Gastrocnemius medialis (tissue), 4 donors: ENCODE results near the gene ZBTB20.

Experiments
- POLR2A ChIP-seq, 2 donors: fragments of 450-650 bp; IDR thresholded peaks; one replicate each; pipeline ENCODE4 v1.6.1; 2017; ENCODE audit warnings: antibody characterized with exemption in 2 of 2, mild to moderate bottlenecking in 2 of 2, moderate library complexity in 2 of 2
- TF ChIP-seq, protein P1 (sequence below), 5 experiments: fragments of 450-650 bp in 3 of 5; fragments of 200-600 bp in 2 of 5; sonication (generic) in 2 of 5; IDR thresholded peaks in 4 of 5; conservative IDR thresholded peaks in 1 of 5; 1 replicate in 4 of 5; 2 replicates in 1 of 5; pipeline ENCODE4 v1.5.1; 2016 to 2019; ENCODE audit warnings: antibody characterized with exemption in 5 of 5, mild to moderate bottlenecking in 3 of 5, moderate library complexity in 3 of 5

DNA sequence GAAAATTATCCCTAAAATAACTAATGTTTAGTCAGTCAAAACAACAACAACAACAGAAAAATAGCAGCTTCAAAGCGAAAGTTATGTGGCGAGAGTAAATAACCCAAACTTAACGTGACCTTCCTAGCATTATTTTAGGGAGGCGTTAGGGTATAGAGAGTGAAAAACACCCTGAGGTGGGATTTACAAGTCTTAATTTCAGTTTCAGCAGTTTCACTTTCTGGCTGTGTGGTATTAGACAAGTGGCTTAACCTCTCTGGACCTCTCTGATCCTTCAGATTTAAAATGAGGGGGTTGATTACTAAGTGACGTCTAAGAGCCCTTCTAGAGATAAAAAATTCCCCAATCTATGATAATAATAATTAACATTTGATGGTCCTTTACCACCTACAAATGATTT lies 291.2 kb downstream of the ZBTB20 start:
- TF ChIP-seq POLR2A (IDR thresholded peaks at IDR 0.05), result no peak
- TF ChIP-seq, protein P1, sequence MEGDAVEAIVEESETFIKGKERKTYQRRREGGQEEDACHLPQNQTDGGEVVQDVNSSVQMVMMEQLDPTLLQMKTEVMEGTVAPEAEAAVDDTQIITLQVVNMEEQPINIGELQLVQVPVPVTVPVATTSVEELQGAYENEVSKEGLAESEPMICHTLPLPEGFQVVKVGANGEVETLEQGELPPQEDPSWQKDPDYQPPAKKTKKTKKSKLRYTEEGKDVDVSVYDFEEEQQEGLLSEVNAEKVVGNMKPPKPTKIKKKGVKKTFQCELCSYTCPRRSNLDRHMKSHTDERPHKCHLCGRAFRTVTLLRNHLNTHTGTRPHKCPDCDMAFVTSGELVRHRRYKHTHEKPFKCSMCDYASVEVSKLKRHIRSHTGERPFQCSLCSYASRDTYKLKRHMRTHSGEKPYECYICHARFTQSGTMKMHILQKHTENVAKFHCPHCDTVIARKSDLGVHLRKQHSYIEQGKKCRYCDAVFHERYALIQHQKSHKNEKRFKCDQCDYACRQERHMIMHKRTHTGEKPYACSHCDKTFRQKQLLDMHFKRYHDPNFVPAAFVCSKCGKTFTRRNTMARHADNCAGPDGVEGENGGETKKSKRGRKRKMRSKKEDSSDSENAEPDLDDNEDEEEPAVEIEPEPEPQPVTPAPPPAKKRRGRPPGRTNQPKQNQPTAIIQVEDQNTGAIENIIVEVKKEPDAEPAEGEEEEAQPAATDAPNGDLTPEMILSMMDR (IDR thresholded peaks at IDR 0.05 in 4 of 5, conservative IDR thresholded peaks at IDR 0.05 in 1 of 5), result no peak
